ENCODE measurements around the gene TM6SF1.
"Not testable (repeated sequence)": the region's sequence is repeated elsewhere in the genome, so short reads cannot be mapped to it uniquely, and the experiment has no call there.

The TM6SF1 gene

GRCh38 chr15:83090465-83090864, 17.0 kb upstream of the TM6SF1 start:
- no peak for DNase-seq

GRCh38 chr15:83091965-83092308, 15.5 kb upstream of the TM6SF1 start:
- DNase-seq = not testable (repeated sequence)

GRCh38 chr15:83092309-83092976, 15.0 kb upstream of the TM6SF1 start:
- peak; percentile 71 for DNase-seq

- DNase-seq = no peak
Measured at GRCh38 chr15:83094583-83094982, 12.9 kb upstream of the TM6SF1 start.

GRCh38 chr15:83098079-83098478, 9.4 kb upstream of the TM6SF1 start:
- no peak for DNase-seq

GRCh38 chr15:83099290-83099689, 8.2 kb upstream of the TM6SF1 start:
- DNase-seq = no peak

- no peak for DNase-seq
Measured at GRCh38 chr15:83100097-83100646, 7.3 kb upstream of the TM6SF1 start.

GRCh38 chr15:83102346-83102745, 5.1 kb upstream of the TM6SF1 start:
- DNase-seq = no peak

- no peak for DNase-seq
Measured at GRCh38 chr15:83104141-83104540, 3.3 kb upstream of the TM6SF1 start.

GRCh38 chr15:83105440-83105839, 2.0 kb upstream of the TM6SF1 start:
- no peak for DNase-seq

GRCh38 chr15:83107841-83108181, 366 bp downstream of the TM6SF1 start:
- DNase-seq = no peak

GRCh38 chr15:83108266-83109219, 1.1 kb downstream of the TM6SF1 start:
- DNase-seq = peak; percentile 64

- DNase-seq = no peak
Measured at GRCh38 chr15:83109532-83109931, 2.1 kb downstream of the TM6SF1 start.

GRCh38 chr15:83110381-83110780, 2.9 kb downstream of the TM6SF1 start:
- no peak for DNase-seq

GRCh38 chr15:83111149-83111548, 3.7 kb downstream of the TM6SF1 start:
- no peak for DNase-seq

GRCh38 chr15:83112233-83112955, 4.9 kb downstream of the TM6SF1 start:
- DNase-seq = no peak

GRCh38 chr15:83112956-83113299, 5.5 kb downstream of the TM6SF1 start:
- no peak for DNase-seq

GRCh38 chr15:83113881-83114674, 6.6 kb downstream of the TM6SF1 start:
- no peak for DNase-seq

- no peak for DNase-seq
Measured at GRCh38 chr15:83114856-83115255, 7.4 kb downstream of the TM6SF1 start.

GRCh38 chr15:83115410-83115809, 8.0 kb downstream of the TM6SF1 start:
- no peak for DNase-seq

GRCh38 chr15:83115831-83116565, 8.6 kb downstream of the TM6SF1 start:
- no peak for DNase-seq

- no peak for DNase-seq
Measured at GRCh38 chr15:83118291-83118827, 10.9 kb downstream of the TM6SF1 start.
